WERI-Rb-1 (cell line): ENCODE data around the gene KCNMA1.

Source experiments
- DNase-seq: peaks from one replicate; pipeline ENCODE4 v3.0.0-alpha.2; 2020
- H3K27ac ChIP-seq: fragments of 250-450 bp; sonication (Bioruptor Pico); 2 replicates; pipeline ENCODE4 v1.5.1; 2020; ENCODE audit warnings: mild to moderate bottlenecking, moderate library complexity
- H3K27me3 ChIP-seq: fragments of 250-450 bp; sonication (Bioruptor Pico); 2 replicates; pipeline ENCODE4 v1.5.1; 2021; ENCODE audit warnings: mild to moderate bottlenecking, low read depth, moderate library complexity; ENCODE audit not compliant: insufficient read depth, severe bottlenecking
- H3K36me3 ChIP-seq: fragments of 250-450 bp; sonication (Bioruptor Pico); 2 replicates; pipeline ENCODE4 v1.5.1; 2020; ENCODE audit warnings: mild to moderate bottlenecking, moderate library complexity
- H3K4me3 ChIP-seq: 2 replicates; pipeline ENCODE4 v1.5.1; 2011; ENCODE audit warnings: low read depth, mild to moderate bottlenecking, control low read depth, low read length
- H3K9me3 ChIP-seq: fragments of 250-450 bp; sonication (Bioruptor Pico); 2 replicates; pipeline ENCODE4 v1.5.1; 2021; ENCODE audit warnings: mild to moderate bottlenecking, moderate library complexity; ENCODE audit not compliant: severe bottlenecking
- TF ChIP-seq, protein P1 (sequence below): IDR thresholded peaks from 2 replicates; pipeline ENCODE4 v1.5.1; 2011; ENCODE audit warnings: low read depth, mild to moderate bottlenecking, control low read depth, inconsistent platforms, low read length

Gene KCNMA1

DNA sequence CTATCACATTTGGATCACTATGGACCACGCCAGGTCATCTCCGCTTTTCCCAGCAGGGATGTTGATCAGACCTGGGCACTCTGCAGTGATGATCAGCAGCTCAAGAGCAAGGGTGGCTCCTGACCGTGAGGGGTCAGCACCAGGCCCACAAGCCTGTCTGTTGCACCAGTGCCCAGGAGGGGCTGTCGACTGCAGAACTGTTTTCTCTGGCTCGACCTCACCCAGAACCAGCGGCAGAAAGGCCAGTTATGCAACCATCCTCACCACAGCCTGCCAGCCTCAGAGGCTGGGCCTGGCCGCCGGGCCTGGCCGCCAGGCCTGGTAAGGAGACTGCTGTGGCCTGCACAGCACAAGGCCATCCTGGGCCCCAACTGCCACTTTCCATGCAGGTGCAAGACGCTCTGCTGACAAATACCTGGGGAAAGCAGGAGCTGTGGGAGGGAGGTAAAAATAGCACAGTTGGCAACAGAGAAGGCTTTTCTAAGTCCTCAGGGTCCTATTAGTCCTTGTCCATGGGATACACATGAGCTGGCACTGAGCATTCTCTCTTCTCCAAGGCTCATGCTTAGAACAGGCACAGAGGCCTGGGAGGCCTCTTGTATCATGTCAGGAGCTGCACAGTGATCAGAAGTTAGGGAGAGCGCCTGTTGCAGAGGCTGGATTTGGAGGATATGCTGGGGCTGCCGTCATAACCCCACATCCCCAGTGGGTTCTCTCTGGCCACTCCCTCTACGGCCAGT is 17.5 kb downstream of the KCNMA1 start:
- TF ChIP-seq, protein P1, sequence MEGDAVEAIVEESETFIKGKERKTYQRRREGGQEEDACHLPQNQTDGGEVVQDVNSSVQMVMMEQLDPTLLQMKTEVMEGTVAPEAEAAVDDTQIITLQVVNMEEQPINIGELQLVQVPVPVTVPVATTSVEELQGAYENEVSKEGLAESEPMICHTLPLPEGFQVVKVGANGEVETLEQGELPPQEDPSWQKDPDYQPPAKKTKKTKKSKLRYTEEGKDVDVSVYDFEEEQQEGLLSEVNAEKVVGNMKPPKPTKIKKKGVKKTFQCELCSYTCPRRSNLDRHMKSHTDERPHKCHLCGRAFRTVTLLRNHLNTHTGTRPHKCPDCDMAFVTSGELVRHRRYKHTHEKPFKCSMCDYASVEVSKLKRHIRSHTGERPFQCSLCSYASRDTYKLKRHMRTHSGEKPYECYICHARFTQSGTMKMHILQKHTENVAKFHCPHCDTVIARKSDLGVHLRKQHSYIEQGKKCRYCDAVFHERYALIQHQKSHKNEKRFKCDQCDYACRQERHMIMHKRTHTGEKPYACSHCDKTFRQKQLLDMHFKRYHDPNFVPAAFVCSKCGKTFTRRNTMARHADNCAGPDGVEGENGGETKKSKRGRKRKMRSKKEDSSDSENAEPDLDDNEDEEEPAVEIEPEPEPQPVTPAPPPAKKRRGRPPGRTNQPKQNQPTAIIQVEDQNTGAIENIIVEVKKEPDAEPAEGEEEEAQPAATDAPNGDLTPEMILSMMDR, result no peak
- no peak for DNase-seq
- no peak overlapping the region for H3K4me3 ChIP-seq
- no peaks in the 10 kb centered on the region for H3K36me3 ChIP-seq
- H3K27me3 ChIP-seq, result no peaks in the 10 kb centered on the region
- H3K27ac ChIP-seq, result no peak overlapping the region
- no peaks in the 10 kb centered on the region for H3K9me3 ChIP-seq

DNA sequence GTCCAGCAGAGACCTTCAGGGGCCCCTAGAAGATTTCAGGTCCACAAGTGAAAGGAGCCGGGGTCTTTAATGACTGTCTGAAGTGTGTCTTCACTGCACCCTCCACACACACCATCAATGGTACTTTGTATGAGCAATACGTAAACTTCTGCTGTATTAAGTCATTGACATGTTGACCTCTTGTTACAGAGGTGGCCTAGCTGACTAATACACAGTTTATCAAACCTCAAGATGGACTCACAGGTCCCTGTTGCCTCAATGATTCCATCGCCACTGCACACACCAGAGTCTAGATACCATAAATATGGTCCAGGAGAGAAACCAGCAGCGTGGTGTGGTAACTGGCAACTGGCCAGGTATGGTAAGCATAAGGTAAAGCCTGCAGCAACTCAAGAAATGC is 19.5 kb downstream of the KCNMA1 start:
- H3K9me3 ChIP-seq, result no peaks in the 10 kb centered on the region
- H3K27ac ChIP-seq, result no peak overlapping the region
- H3K4me3 ChIP-seq, result no peak overlapping the region
- DNase-seq, result no peak
- no peaks in the 10 kb centered on the region for H3K36me3 ChIP-seq
- TF ChIP-seq, protein P1, result no peak
- no peaks in the 10 kb centered on the region for H3K27me3 ChIP-seq

DNA sequence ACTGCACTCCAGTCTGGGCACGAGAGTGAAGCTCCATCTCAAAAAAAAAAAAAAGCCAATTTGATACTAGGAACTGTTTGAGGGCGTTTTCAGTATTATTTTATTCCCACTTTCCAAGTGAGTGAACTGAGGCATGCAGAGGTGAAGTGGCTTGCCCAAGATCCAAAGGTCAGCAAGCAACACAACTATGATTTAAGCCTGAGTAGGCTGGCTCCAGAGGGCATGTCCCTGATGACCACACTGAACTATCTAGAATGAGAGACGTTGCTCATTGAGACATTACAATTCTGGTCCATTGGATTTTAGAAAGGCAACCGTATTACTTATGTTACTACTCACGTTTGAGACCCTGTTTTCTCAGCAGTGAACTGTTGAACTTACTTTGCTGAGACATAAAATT is 20.8 kb downstream of the KCNMA1 start:
- no peaks in the 10 kb centered on the region for H3K36me3 ChIP-seq
- H3K27ac ChIP-seq, result no peak overlapping the region
- TF ChIP-seq, protein P1, result no peak
- no peak for DNase-seq
- no peak overlapping the region for H3K4me3 ChIP-seq
- H3K9me3 ChIP-seq, result no peaks in the 10 kb centered on the region
- H3K27me3 ChIP-seq, result no peaks in the 10 kb centered on the region

DNA sequence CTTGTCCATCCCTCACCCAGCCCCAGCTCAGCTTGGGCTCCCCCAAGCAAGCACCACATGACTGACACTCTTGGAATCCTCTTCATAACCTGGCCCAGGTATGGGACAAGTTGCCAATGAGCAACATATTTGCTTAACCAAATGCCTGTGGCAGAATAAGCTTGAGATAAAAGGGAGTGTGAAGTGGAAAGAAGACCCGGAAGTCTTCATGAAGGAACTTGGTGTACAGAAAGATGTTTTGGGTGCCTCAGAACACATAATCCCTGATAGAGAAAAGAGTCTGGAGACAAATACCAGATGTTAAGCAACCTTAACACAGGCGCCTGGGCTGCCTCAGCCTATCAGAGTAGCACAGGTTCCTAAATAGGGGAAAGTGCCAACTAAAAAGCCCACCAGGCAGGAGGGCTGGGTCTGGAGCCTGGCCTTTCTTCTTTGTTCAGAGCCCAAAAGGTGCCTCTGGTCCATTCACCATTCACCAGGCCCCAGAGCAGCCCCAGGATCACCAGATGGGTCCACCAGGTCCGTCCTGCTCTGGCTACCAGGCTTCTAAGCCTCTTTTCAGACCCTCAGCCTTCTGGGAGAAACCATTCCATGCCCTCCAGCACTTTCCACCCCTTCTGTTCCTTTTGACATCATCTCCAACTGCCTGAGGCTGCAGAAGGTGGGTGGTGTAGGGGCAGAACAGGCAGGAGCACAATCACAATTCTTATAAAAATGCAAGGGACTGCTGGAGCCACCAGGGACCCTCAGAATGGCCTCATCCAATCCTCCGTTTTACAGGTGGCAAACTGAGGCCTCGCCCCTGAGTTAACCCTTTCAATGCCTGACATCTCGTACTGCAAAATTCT is 22.6 kb downstream of the KCNMA1 start:
- Histone ChIP-seq H3K36me3 (no peaks in the 10 kb centered on the region), H3K27ac (no peak overlapping the region), H3K27me3 (no peaks in the 10 kb centered on the region), H3K4me3 (no peak overlapping the region), H3K9me3 (no peaks in the 10 kb centered on the region)
- TF ChIP-seq, protein P1, result no peak
- no peak for DNase-seq

DNA sequence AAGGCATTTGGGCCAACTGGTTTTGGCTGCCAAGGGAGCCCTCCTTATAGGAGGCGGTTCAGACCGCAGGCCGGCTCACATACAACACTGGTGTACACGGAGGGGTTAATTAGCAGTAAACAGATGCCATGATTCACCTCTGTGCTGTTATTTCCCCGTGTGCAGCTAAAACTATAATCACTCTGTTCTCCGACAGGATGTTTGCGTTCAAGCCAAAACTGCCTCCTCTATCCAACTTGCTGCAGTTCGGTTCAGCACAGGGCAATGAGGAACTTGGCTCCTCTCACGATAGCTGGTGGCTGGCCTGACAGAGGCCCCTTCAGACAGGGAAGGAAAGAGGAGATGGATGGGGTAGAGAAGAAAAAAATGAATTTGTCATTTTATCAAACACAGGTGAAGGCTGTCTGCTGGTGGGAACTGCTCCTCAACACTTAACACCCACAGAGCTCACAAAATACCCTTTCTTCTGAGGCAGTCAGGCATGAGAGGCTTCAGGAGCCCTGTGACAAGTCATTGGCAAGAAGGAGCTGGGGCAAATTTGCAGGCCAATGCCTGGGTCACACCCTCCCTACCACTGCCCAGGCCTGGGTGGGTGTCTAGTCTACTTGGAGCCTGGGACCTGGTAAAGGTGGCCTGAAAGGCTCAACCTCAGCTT is 24.0 kb downstream of the KCNMA1 start:
- H3K27me3 ChIP-seq, result no peaks in the 10 kb centered on the region
- no peak overlapping the region for H3K27ac ChIP-seq
- no peak overlapping the region for H3K4me3 ChIP-seq
- H3K9me3 ChIP-seq, result no peaks in the 10 kb centered on the region
- H3K36me3 ChIP-seq, result no peaks in the 10 kb centered on the region
- DNase-seq, result no peak
- TF ChIP-seq, protein P1, result no peak
